Erythroblast (primary cell): ENCODE measurements around the gene RGS11.

ENCODE experiments used
- GATA1 ChIP-seq: IDR thresholded peaks from 2 replicates; pipeline ENCODE4 v1.6.1; 2011; ENCODE audit warnings: low read depth, mild to moderate bottlenecking, control low read depth, low read length, moderate library complexity
- POLR2A ChIP-seq: IDR thresholded peaks from 2 replicates; pipeline ENCODE4 v1.6.1; 2011; ENCODE audit warnings: mild to moderate bottlenecking, low read length

DNA sequence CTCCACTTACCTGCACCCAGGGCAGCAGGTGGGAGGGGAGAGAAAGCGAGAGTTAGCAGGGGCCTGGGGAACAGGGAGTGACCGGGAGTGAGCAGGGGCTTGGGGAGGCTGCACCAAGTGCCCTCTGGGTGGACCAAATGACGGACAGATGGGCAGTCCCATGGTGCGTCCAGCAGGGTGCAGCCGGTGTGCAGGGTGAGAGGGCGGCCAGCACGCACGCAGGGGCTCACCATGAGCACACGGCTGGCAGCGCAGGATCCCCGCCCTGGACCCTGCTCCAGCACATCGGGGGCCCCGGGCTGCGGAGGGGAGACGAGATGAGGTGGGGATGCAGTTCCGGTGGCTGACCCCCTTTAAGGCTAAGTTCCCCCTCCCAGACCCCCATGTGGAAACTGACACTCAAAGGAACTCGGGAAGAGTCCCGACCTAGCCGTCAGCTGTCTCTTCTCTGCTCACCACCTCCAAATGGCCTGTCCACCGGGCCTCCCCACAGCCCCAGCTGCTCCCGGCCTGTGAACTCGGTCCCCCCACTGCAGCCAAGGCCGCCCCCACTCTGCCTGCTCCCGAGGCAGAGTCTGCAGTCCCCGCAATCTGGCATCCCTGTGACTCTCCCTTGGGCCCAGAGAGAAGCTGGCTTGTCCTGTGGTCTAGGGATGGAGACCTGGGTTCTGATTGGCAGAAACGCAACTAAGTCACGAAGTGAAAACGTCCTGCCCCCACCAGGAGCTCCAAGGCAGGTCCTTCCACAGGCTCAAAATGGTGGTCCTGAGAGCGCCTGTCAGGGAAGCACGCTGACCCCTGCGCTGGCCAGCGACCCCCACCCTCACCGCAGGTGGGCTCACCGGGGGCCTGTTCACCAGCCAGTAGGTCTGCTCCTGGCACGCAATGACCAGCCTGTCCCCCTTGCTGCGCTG, 2.9 kb downstream of the RGS11 start:
- TF ChIP-seq POLR2A: no peak
- TF ChIP-seq GATA1: no peak
